Left cardiac atrium (tissue), 4 donors: Measurements from ENCODE around the gene MIOS. TPM values are rescaled to one million over a fixed set of nuclear protein-coding genes. Genes with fewer than 3 reads are reported as not detected.
"Not testable (repeated sequence)": the region's sequence is repeated elsewhere in the genome, so short reads cannot be mapped to it uniquely, and the experiment has no call there.

Source experiments
- ATAC-seq, 2 donors: fragments of 200-7000 bp; cut with Tn5 transposase; one replicate each; pipeline ENCODE4 v1.9.1; 2020; ENCODE audit warnings: mild to moderate bottlenecking in 2 of 2, moderate library complexity in 2 of 2
- DNase-seq: peaks from one replicate; pipeline ENCODE4 v3.0.0-alpha.2; 2020
- intact Hi-C, 2 donors: fragments of 100-400 bp; cut with DNase I; formaldehyde crosslinking; loops; one replicate each; pipeline versions ENCODE4 v1.14.1 to v1.15.1; 2022 to 2023
- total RNA-seq, 2 donors: library from RNA; stranded (reverse); fragmentation: NEBNext Ultra II Directional; extraction: Animal tissue kit (Norgen Biotek cat#: 25700); gene quantifications; one replicate each; pipeline ENCODE4 v1.2.1, GENCODE V29; 2021
- donor health status: DM: no; HTN: yes; CAD: no.
- donor health status: DM: no; HTN: yes; CAD: no; lungs with severe emphysema.
- donor health status: DM: yes; HTN: yes; CAD: no.
- donor health status: Dilated cardiomyopathy.

Gene MIOS
- total RNA-seq, 2 donors from 2014 or later = 19.7 to 21.7 TPM

- intact Hi-C loops = no loop called here
- ATAC-seq = no peak
- DNase-seq = no peak
Observed at GRCh38 chr7:7628476-7628875, 61.8 kb downstream of the MIOS start.

DNA sequence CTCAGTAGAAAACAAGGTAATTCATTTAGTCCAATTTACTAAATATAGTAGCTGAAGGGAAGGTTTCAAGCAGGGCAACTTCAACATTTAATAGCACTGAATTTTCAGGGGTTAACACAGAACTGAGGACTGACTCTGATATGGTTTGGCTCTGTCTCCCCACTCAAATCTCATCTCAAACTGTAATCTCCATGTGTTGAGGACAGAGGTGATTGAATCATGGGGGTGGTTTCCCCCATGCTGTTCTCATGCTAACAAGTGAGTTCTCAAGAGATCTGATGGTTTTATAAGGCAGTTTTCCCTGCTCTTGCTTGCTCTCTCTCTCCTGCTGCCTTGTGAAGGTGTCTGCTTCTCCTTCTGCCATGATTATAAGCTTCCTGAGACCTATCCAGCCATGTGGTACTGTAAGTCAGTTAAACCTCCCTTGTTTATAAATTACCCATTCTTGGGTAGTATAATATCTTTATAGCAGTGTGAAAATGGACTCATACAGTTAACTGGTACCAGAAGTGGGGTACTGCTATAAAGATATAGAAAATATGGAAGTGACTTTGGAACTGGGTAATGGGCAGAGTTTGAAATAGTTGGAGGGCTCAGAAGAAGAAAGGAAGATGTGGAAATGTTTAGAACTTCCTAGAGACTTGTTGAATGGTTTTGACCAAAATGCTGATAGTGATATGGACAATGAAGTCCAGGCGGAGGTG, 64.1 kb downstream of the MIOS start:
- DNase-seq (no peak), ATAC-seq (no peak)
- intact Hi-C loops = no loop called here

- ATAC-seq (no peak), DNase-seq (no peak)
- intact Hi-C loops = no loop called here
Observed at GRCh38 chr7:7639421-7639820, 72.7 kb downstream of the MIOS start.

- ATAC-seq (peak in 1 of 2 donors; percentile 11), DNase-seq (no peak)
- intact Hi-C loops = loop anchor here in 1 of 2 donors (5.0 kb wide), 1 partner anchor 73 kb away; the partner anchor contains the start of gene MIOS
Observed at GRCh38 chr7:7639847-7640220, 73.2 kb downstream of the MIOS start.

DNA sequence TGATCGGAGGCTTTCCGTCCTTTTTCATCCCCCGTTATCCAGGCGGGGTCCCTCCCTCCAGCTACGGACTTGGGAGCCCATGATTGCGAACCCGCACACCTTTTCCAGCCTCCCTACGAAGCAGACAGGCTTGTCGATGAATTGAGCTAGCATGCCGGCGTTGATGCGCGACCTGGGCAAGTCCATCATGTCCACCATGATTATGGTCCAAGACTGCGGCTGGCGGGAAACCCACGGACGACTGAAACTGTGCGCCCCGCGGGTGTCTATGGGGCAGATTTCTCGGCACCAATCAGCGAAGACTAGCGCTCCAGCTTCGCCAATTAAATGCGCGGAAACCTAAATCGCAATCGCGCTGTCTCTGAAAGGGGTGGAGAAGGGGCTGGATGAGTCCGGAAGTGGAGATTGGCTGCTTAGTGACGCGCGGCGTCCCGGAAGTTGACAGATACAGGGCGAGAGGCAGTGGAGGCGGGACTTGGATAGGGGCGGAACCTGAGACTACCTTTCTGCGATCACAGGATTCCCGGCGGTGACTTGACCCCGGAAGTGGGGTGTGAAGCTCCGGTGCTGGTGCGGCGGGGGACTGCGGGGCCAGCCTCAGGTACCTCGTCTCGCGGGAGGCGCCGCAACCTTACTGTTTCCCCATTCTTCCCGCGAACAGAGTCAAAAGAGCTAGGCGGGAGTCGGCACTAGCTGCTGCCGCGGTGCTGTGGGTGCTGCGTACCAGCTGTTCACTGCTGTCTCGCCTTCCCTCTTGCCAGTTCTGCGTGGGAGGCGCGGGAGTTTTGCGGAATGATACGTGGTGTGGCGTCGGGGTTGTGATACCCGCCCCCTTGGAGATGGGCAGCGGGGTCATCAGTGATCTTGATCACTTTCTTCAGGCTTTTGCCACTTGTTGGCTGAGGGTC, 73.8 kb downstream of the MIOS start, which contains the start of gene UMAD1:
TSS of gene UMAD1 (plus strand) at position 532 of the 908 bp plus-strand sequence. CDS start 32,620 bp downstream, outside the sequence.
- intact Hi-C loops = loop anchor here in 1 of 2 donors (5.0 kb wide), 1 partner anchor 73 kb away; the partner anchor contains the start of gene MIOS
- DNase-seq (peak; percentile 99), ATAC-seq (peak; percentile 99 to 100)

- ATAC-seq (peak; percentile 8 to 16), DNase-seq (no peak)
- intact Hi-C loops = loop anchor here in 1 of 2 donors (5.0 kb wide), 1 partner anchor 74 kb away; the partner anchor contains the start of gene MIOS
Observed at GRCh38 chr7:7641129-7641663, 74.5 kb downstream of the MIOS start.

GRCh38 chr7:7642081-7642480, 75.4 kb downstream of the MIOS start:
- ATAC-seq (no peak), DNase-seq (no peak)
- intact Hi-C loops = loop anchor here in 1 of 2 donors (5.0 kb wide), 1 partner anchor 75 kb away; the partner anchor contains the start of gene MIOS

DNA sequence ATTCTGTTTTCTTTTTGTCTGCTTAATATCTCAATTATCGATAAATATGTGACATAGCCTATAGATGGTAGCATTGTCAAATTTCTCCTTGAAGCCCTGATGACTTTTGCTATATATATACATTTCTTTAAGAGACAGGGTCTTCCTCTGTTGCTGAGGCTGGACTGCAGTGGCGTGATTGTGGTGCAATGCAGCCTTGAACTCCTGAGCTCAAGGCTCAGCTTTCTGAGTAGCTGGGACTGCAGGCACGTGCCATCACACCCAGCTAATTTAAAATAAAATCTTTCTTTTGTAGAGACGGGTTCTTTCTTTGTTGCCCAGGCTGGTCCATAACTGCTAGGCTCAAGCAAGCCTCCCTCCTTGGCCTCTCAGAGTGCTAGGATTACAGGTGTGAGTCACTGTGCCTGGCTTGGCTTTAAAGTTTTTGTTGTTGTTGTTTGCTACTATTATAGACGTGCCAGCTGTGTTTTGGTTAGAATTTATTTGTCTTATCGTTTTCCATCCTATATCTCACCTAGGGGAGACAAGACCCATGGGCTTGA, 80.9 kb downstream of the MIOS start:
- intact Hi-C loops = no loop called here
- ATAC-seq (no peak), DNase-seq (no peak)

DNA sequence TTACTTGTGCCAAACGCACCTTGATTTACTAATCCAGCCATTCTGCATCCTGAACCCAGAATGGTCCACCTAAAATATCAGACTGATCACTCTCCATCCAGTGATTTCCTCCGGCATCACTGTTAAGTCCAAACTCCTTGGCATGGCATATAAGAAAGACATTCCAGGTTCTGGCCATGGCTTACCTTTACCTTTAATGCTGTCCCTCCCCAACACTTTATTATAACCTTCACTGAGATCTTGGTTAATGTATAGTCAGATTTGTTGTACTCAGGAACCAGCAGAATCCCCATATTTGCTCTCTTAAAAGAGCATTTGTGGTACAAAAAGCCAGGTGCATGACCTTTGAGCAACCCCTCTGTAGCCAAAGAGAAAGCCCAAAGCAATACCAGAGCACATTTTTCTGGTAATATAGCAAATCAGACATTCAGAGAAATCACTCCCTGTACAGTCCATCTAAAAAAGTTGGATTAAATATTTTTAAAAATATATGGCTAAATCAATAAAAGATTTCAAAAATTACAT, 84.1 kb downstream of the MIOS start:
- intact Hi-C loops = no loop called here
- DNase-seq (no peak), ATAC-seq (no peak)

DNA sequence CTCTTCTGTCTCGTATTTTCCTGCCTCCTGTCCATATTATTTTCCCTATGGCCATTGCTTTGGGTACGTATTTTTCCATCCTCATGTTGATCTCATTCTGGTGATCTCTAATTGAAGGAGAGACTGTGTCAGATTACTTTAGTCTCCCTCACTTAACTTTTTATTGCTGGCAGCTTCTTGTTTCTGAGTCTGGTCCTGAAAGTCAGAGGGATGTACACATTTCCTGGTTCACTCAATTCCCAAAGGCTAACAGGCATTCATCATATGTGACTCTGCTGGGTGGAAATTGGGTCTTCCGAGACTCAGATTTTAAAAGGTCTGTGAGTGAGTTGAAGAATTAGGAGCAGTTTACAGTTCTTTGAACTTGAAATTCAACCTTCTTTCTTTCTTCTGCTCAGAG, 84.8 kb downstream of the MIOS start:
- intact Hi-C loops = no loop called here
- DNase-seq = no peak
- ATAC-seq = no peak

DNA sequence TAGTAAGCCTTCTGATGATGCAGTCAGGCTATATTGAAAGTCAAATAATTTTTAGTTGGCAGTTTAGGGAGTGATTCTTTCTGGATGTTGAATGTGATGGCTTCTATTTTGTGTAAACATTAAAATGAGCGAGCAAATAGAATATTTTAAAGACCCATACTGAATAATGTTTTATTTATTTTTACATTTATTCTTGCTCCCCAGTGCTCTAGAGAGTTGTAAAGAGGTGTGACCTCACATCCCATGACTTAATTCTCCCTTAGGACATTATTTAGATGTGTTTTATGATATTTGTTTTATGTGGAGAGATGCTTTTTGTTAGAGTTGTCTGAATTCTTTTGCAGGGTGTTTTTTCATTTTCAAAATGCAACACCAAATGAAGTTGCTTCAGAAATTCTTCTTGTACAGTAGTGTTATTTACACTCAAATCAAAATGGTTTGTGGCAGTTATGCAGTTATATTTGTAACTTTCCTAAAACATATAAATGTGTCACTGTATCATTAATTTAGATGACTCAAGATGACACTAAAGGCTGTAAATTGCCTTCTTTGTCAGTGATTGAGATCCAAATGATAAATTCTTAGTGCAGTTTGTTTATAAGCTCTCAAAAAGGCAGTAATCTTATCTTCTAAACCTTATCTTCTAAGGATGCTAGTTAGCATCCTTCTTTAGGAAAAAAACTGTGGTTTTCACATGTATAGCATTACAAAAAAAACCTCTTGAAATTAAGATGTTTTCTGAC, 86.3 kb downstream of the MIOS start:
- ATAC-seq (no peak), DNase-seq (no peak)
- intact Hi-C loops = no loop called here

DNA sequence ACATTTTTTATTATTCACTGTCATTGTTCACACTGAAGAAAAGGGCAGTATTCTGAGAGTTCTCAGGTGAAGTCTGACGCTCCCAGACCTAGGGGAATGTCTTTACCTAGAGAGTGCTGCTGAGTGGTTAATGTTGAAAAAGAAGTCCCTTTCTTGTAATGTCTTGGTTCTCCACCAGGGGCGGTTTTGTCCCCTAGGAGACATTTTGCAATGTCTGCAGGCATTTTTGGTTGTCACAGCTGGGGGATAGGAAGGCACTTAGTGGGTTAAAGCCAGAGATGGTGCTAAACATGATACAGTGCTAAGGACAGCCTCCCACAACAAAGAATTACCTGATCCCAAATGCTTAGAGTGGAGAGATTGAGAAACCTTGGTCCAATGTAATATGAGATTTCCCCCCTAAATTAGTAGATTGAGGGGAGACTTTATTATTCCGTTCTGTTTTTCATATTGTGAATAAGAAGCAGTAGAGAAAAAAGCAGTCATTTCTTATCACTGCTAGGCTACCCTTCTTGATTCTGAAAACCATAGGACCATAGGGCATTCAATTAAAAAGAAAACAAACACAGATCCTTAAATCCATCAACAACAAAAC, 87.0 kb downstream of the MIOS start:
- ATAC-seq (no peak), DNase-seq (no peak)
- intact Hi-C loops = no loop called here

DNA sequence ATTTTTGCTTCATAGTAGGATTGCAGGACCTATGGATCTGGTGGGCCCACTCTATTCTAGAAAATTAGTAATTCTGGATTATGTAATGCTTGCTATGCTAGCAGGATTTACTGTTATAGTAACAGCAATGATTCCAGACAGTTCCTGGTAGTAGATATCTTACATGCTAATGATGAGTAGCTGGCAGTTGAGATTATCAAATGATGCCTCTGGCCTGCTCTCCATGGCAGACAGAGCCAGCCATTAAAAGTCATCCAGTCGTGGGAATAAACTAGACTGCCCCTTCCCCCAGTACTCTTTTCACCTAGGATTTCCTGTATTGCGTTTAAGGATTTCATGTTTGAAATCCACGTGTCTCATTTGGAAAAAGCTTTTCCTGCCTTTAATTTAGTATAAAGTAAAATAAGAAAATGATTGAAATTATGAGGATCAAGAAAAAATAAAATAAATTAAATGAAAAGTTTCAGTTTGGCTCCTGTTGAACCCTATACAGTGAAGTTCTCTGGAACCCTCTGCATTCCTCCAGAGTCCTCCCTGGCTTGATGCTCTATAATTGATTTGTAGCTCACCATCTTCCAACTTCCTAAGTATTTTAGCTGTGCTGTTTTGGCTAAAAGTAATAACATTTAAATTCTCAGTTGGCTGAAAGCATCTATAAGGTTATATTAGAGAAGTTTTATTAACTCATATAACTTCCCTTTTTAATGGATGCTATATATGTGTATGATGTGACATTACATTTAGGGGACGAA, 88.5 kb downstream of the MIOS start:
- DNase-seq (no peak), ATAC-seq (peak in 1 of 2 donors; percentile 65)
- intact Hi-C loops = no loop called here

GRCh38 chr7:7656459-7656858, 89.8 kb downstream of the MIOS start:
- ATAC-seq, DNase-seq, intact Hi-C loops: not testable (repeated sequence)
